ENCODE measurements around the gene TRIO.

DNA sequence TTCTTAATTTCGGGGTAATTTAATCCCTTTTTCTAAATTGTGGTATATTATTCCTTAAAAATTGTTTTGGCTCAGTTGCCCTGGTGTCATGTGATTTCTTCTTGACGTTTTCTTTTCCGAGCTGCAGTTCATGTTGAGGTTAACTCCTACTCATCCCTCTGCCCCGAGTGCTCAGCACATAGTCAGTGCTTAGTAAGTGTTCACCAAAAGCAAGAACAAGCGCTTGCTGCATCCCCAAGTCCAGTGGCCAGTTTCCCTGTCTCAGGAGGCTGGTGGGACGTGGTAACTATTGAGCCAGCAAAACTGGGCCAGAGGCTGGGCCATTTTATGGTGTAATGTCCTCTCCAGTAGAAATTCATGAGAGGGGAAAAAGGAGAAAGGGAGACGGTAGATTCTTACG is 23.3 kb downstream of the TRIO start:
- TF ChIP-seq SUZ12 (IDR thresholded peaks at IDR 0.05; ENCODE audit: extremely low read depth, insufficient read depth, insufficient read length) (no peak), YY1 (IDR thresholded peaks at IDR 0.05; ENCODE audit: insufficient read depth, insufficient read length) (no peak)
